ENCODE results near the gene KBTBD6.
A peak's percentile ranks its signal among the peaks of the same experiment; 100 is the strongest.
"Not testable (repeated sequence)": the region's sequence is repeated elsewhere in the genome, so short reads cannot be mapped to it uniquely, and the experiment has no call there.

KBTBD6 gene

GRCh38 chr13:41133951-41134350, 1.3 kb upstream of the KBTBD6 start:
- Histone ChIP-seq H2BK5ac (ENCODE audit: low read length) (no peak overlapping the region), H3K27me3 (ENCODE audit: control insufficient read depth in 3 of 3, insufficient read depth in 3 of 3, low read depth in 1 of 3, low read length in 3 of 3) (no peaks in the 10 kb centered on the region), H2BK12ac (ENCODE audit: low read length) (no peak overlapping the region), H3K9ac (ENCODE audit: low read depth, low read length, poor library complexity) (no peak overlapping the region), H2AFZ (ENCODE audit: low read length) (no peak overlapping the region), H3K4ac (ENCODE audit: low read length) (no peak overlapping the region), H2AK5ac (ENCODE audit: low read depth, low read length) (no peak overlapping the region), H3K9me3 (replicated peaks in 1 of 2; ENCODE audit: control insufficient read depth in 2 of 2, insufficient read depth in 1 of 2, low read depth in 1 of 2, low read length in 2 of 2) (peaks cover 0 to 17% of the 10 kb centered on the region in 2 donors), H3K4me3 (ENCODE audit: low read length in 2 of 2) (peak overlapping the region in 1 of 2 donors; percentile 70), H3K79me1 (ENCODE audit: low read depth, low read length) (no peaks in the 10 kb centered on the region), H3K36me3 (replicated peaks in 1 of 2; ENCODE audit: control insufficient read depth in 2 of 2, insufficient read depth in 2 of 2, low read length in 2 of 2) (peaks cover 0 to 24% of the 10 kb centered on the region in 2 donors), H4K8ac (ENCODE audit: low read depth, low read length) (no peak overlapping the region), H4K91ac (ENCODE audit: low read depth, low read length, poor library complexity) (no peak overlapping the region), H3K4me1 (ENCODE audit: control insufficient read depth in 2 of 2, insufficient read depth in 1 of 2, low read depth in 1 of 2, low read length in 2 of 2) (peaks cover 2 to 11% of the 10 kb centered on the region in 2 donors), H3K18ac (ENCODE audit: low read length) (no peak overlapping the region), H3K14ac (ENCODE audit: low read length) (no peak overlapping the region), H2BK120ac (ENCODE audit: low read depth, low read length) (no peak overlapping the region), H3K27ac (replicated peaks; ENCODE audit: low read length) (no peak overlapping the region), H3K4me2 (ENCODE audit: insufficient read depth, low read length, poor library complexity, severe bottlenecking) (peak overlapping the region; percentile 19), H3K23ac (ENCODE audit: low read depth, low read length, poor library complexity) (no peak overlapping the region), H2BK15ac (ENCODE audit: low read length) (no peak overlapping the region)
- no peak for DNase-seq (ENCODE audit: low spot score)
- no CpG with 5 or more reads among the region's 6 CpGs for WGBS, 2 donors (ENCODE audit: extremely low coverage in 2 of 2, insufficient read length in 2 of 2, insufficient replicate concordance in 1 of 2)

- H2AFZ ChIP-seq (ENCODE audit: low read length) = peak overlapping the region; percentile 90
- H3K36me3 ChIP-seq (replicated peaks in 1 of 2; ENCODE audit: control insufficient read depth in 2 of 2, insufficient read depth in 2 of 2, low read length in 2 of 2) = peaks cover 0 to 42% of the 10 kb centered on the region in 2 donors
- H3K79me1 ChIP-seq (ENCODE audit: low read depth, low read length); DNase-seq (ENCODE audit: low spot score); H2AK5ac ChIP-seq (ENCODE audit: low read depth, low read length); H3K27me3 ChIP-seq (ENCODE audit: control insufficient read depth in 3 of 3, insufficient read depth in 3 of 3, low read depth in 1 of 3, low read length in 3 of 3); H2BK120ac ChIP-seq (ENCODE audit: low read depth, low read length); H2BK12ac ChIP-seq (ENCODE audit: low read length); H2BK15ac ChIP-seq (ENCODE audit: low read length); H3K4ac ChIP-seq (ENCODE audit: low read length); H4K8ac ChIP-seq (ENCODE audit: low read depth, low read length); H4K91ac ChIP-seq (ENCODE audit: low read depth, low read length, poor library complexity); H2BK5ac ChIP-seq (ENCODE audit: low read length): not testable (repeated sequence)
- H3K9ac ChIP-seq (ENCODE audit: low read depth, low read length, poor library complexity) = peak overlapping the region; percentile 75
- peak overlapping the region; percentile 59 for H3K27ac ChIP-seq (replicated peaks; ENCODE audit: low read length)
- peaks cover 0 to 17% of the 10 kb centered on the region in 2 donors for H3K9me3 ChIP-seq (replicated peaks in 1 of 2; ENCODE audit: control insufficient read depth in 2 of 2, insufficient read depth in 1 of 2, low read depth in 1 of 2, low read length in 2 of 2)
- H3K4me3 ChIP-seq (ENCODE audit: low read length in 2 of 2) = peak overlapping the region; percentile 70 to 91
- peaks cover 2 to 11% of the 10 kb centered on the region in 2 donors for H3K4me1 ChIP-seq (ENCODE audit: control insufficient read depth in 2 of 2, insufficient read depth in 1 of 2, low read depth in 1 of 2, low read length in 2 of 2)
- WGBS, 2 donors (ENCODE audit: extremely low coverage in 2 of 2, insufficient read length in 2 of 2, insufficient replicate concordance in 1 of 2) = no CpG with 5 or more reads among the region's 48 CpGs
- H3K18ac ChIP-seq (ENCODE audit: low read length) = peak overlapping the region; percentile 68
- peak overlapping the region; percentile 69 for H3K23ac ChIP-seq (ENCODE audit: low read depth, low read length, poor library complexity)
- H3K4me2 ChIP-seq (ENCODE audit: insufficient read depth, low read length, poor library complexity, severe bottlenecking) = peak overlapping the region; percentile 70
- peak overlapping the region; percentile 83 for H3K14ac ChIP-seq (ENCODE audit: low read length)
Observed at GRCh38 chr13:41131660-41132511, 716 bp downstream of the KBTBD6 start.

GRCh38 chr13:41131189-41131588, 1.4 kb downstream of the KBTBD6 start:
- not testable (repeated sequence) for H3K18ac ChIP-seq (ENCODE audit: low read length); H2BK5ac ChIP-seq (ENCODE audit: low read length); H3K14ac ChIP-seq (ENCODE audit: low read length); DNase-seq (ENCODE audit: low spot score); H3K27me3 ChIP-seq (ENCODE audit: control insufficient read depth in 3 of 3, insufficient read depth in 3 of 3, low read depth in 1 of 3, low read length in 3 of 3); H3K27ac ChIP-seq (replicated peaks; ENCODE audit: low read length); H2AFZ ChIP-seq (ENCODE audit: low read length); H2AK5ac ChIP-seq (ENCODE audit: low read depth, low read length); H3K4ac ChIP-seq (ENCODE audit: low read length); H3K4me2 ChIP-seq (ENCODE audit: insufficient read depth, low read length, poor library complexity, severe bottlenecking); H4K91ac ChIP-seq (ENCODE audit: low read depth, low read length, poor library complexity); H4K8ac ChIP-seq (ENCODE audit: low read depth, low read length); H3K79me1 ChIP-seq (ENCODE audit: low read depth, low read length); H2BK12ac ChIP-seq (ENCODE audit: low read length); H3K23ac ChIP-seq (ENCODE audit: low read depth, low read length, poor library complexity); H3K9ac ChIP-seq (ENCODE audit: low read depth, low read length, poor library complexity); H2BK15ac ChIP-seq (ENCODE audit: low read length); H2BK120ac ChIP-seq (ENCODE audit: low read depth, low read length)
- WGBS, 2 donors (ENCODE audit: extremely low coverage in 2 of 2, insufficient read length in 2 of 2, insufficient replicate concordance in 1 of 2) = no CpG with 5 or more reads among the region's 4 CpGs
- H3K36me3 ChIP-seq (replicated peaks in 1 of 2; ENCODE audit: control insufficient read depth in 2 of 2, insufficient read depth in 2 of 2, low read length in 2 of 2) = peaks cover 0 to 45% of the 10 kb centered on the region in 2 donors
- H3K4me1 ChIP-seq (ENCODE audit: control insufficient read depth in 2 of 2, insufficient read depth in 1 of 2, low read depth in 1 of 2, low read length in 2 of 2) = peaks cover 2 to 11% of the 10 kb centered on the region in 2 donors
- H3K9me3 ChIP-seq (replicated peaks in 1 of 2; ENCODE audit: control insufficient read depth in 2 of 2, insufficient read depth in 1 of 2, low read depth in 1 of 2, low read length in 2 of 2) = peaks cover 0 to 17% of the 10 kb centered on the region in 2 donors
- peak overlapping the region in 1 of 2 donors; percentile 13 for H3K4me3 ChIP-seq (ENCODE audit: low read length in 2 of 2)

GRCh38 chr13:41130356-41130755, 2.2 kb downstream of the KBTBD6 start:
- H3K4me3 ChIP-seq (ENCODE audit: low read length in 2 of 2) = no peak overlapping the region
- H3K4ac ChIP-seq (ENCODE audit: low read length) = no peak overlapping the region
- DNase-seq (ENCODE audit: low spot score) = no peak

More at GRCh38 chr13:41130356-41130755, 2.2 kb downstream of the KBTBD6 start:
- Histone ChIP-seq H3K9ac (ENCODE audit: low read depth, low read length, poor library complexity) (no peak overlapping the region), H3K4me2 (ENCODE audit: insufficient read depth, low read length, poor library complexity, severe bottlenecking) (no peak overlapping the region), H3K36me3 (replicated peaks in 1 of 2; ENCODE audit: control insufficient read depth in 2 of 2, insufficient read depth in 2 of 2, low read length in 2 of 2) (peaks cover 0 to 45% of the 10 kb centered on the region in 2 donors), H3K23ac (ENCODE audit: low read depth, low read length, poor library complexity) (no peak overlapping the region), H2BK12ac (ENCODE audit: low read length) (no peak overlapping the region), H3K9me3 (replicated peaks in 1 of 2; ENCODE audit: control insufficient read depth in 2 of 2, insufficient read depth in 1 of 2, low read depth in 1 of 2, low read length in 2 of 2) (peaks cover 0 to 17% of the 10 kb centered on the region in 2 donors), H3K27me3 (ENCODE audit: control insufficient read depth in 3 of 3, insufficient read depth in 3 of 3, low read depth in 1 of 3, low read length in 3 of 3) (no peaks in the 10 kb centered on the region), H3K14ac (ENCODE audit: low read length) (no peak overlapping the region), H4K8ac (ENCODE audit: low read depth, low read length) (no peak overlapping the region), H3K4me1 (ENCODE audit: control insufficient read depth in 2 of 2, insufficient read depth in 1 of 2, low read depth in 1 of 2, low read length in 2 of 2) (peaks cover 2 to 11% of the 10 kb centered on the region in 2 donors), H2BK120ac (ENCODE audit: low read depth, low read length) (no peak overlapping the region), H3K27ac (replicated peaks; ENCODE audit: low read length) (no peak overlapping the region), H2AFZ (ENCODE audit: low read length) (no peak overlapping the region), H3K18ac (ENCODE audit: low read length) (no peak overlapping the region), H4K91ac (ENCODE audit: low read depth, low read length, poor library complexity) (no peak overlapping the region), H3K79me1 (ENCODE audit: low read depth, low read length) (no peaks in the 10 kb centered on the region), H2BK5ac (ENCODE audit: low read length) (no peak overlapping the region), H2AK5ac (ENCODE audit: low read depth, low read length) (no peak overlapping the region), H2BK15ac (ENCODE audit: low read length) (no peak overlapping the region)
- no CpG with 5 or more reads among the region's 3 CpGs for WGBS, 2 donors (ENCODE audit: extremely low coverage in 2 of 2, insufficient read length in 2 of 2, insufficient replicate concordance in 1 of 2)
